Measurements from ENCODE around the gene LHX1. TPM values are rescaled to one million over a fixed set of nuclear protein-coding genes. Genes with fewer than 3 reads are reported as not detected.
A peak's percentile ranks its signal among the peaks of the same experiment; 100 is the strongest.

The LHX1 gene
- total RNA-seq, 1 donor from 2014 or later, result not detected

- peaks cover 11% of the 10 kb centered on the region for H3K36me3 Mint-ChIP-seq (ENCODE audit: low read depth)
- no peak for DNase-seq (ENCODE audit: low spot score)
- TF ChIP-seq CTCF (IDR thresholded peaks at IDR 0.05), result peak; percentile 16
- H3K27me3 Mint-ChIP-seq (ENCODE audit: low read depth), result peaks cover 39% of the 10 kb centered on the region
- peak overlapping the region; percentile 95 for H3K4me3 Mint-ChIP-seq (ENCODE audit: unreplicated experiment)
- peak overlapping the region; percentile 98 for H3K27ac Mint-ChIP-seq (ENCODE audit: unreplicated experiment)
- H3K9me3 Mint-ChIP-seq (ENCODE audit: low read depth), result no peaks in the 10 kb centered on the region
- H3K4me1 Mint-ChIP-seq (ENCODE audit: low read depth), result peaks cover 32% of the 10 kb centered on the region
Measured at GRCh38 chr17:36947922-36948716, 10.8 kb downstream of the LHX1 start.

GRCh38 chr17:36948717-36949460, 11.6 kb downstream of the LHX1 start, which contains the start of gene AATF:
Gene AATF, plus strand, starts transcription at chr17:36948954. Its CDS starts 172 bp downstream, at chr17:36949126.
- peaks cover 32% of the 10 kb centered on the region for H3K27me3 Mint-ChIP-seq (ENCODE audit: low read depth)
- peaks cover 32% of the 10 kb centered on the region for H3K4me1 Mint-ChIP-seq (ENCODE audit: low read depth)
- peak within 1 kb of the TSS; percentile 98 for H3K27ac Mint-ChIP-seq (ENCODE audit: unreplicated experiment)
- no peaks in the 10 kb centered on the region for H3K9me3 Mint-ChIP-seq (ENCODE audit: low read depth)
- H3K4me3 Mint-ChIP-seq (ENCODE audit: unreplicated experiment), result peak within 1 kb of the TSS; percentile 95
- H3K36me3 Mint-ChIP-seq (ENCODE audit: low read depth), result peaks cover 12% of the 10 kb centered on the region
- TF ChIP-seq CTCF (IDR thresholded peaks at IDR 0.05), result no peak
- DNase-seq (ENCODE audit: low spot score), result peak; percentile 98

GRCh38 chr17:36949461-36949927, 12.2 kb downstream of the LHX1 start:
- peak overlapping the region; percentile 92 for H3K27ac Mint-ChIP-seq (ENCODE audit: unreplicated experiment)
- H3K27me3 Mint-ChIP-seq (ENCODE audit: low read depth), result peaks cover 29% of the 10 kb centered on the region
- H3K36me3 Mint-ChIP-seq (ENCODE audit: low read depth), result peaks cover 18% of the 10 kb centered on the region
- peak; percentile 47 for TF ChIP-seq CTCF (IDR thresholded peaks at IDR 0.05)
- DNase-seq (ENCODE audit: low spot score), result no peak
- peak overlapping the region; percentile 95 for H3K4me3 Mint-ChIP-seq (ENCODE audit: unreplicated experiment)
- no peaks in the 10 kb centered on the region for H3K9me3 Mint-ChIP-seq (ENCODE audit: low read depth)
- H3K4me1 Mint-ChIP-seq (ENCODE audit: low read depth), result peaks cover 32% of the 10 kb centered on the region

GRCh38 chr17:36950027-36950426, 12.8 kb downstream of the LHX1 start:
- Mint-ChIP-seq H3K27me3 (ENCODE audit: low read depth) (peaks cover 24% of the 10 kb centered on the region), H3K36me3 (ENCODE audit: low read depth) (peaks cover 21% of the 10 kb centered on the region), H3K27ac (ENCODE audit: unreplicated experiment) (peak overlapping the region; percentile 92), H3K9me3 (ENCODE audit: low read depth) (no peaks in the 10 kb centered on the region), H3K4me3 (ENCODE audit: unreplicated experiment) (peak overlapping the region; percentile 95), H3K4me1 (ENCODE audit: low read depth) (peaks cover 32% of the 10 kb centered on the region)
- no peak for DNase-seq (ENCODE audit: low spot score)
- TF ChIP-seq CTCF (IDR thresholded peaks at IDR 0.05), result no peak

GRCh38 chr17:36951084-36951789, 14.0 kb downstream of the LHX1 start:
- no peak for DNase-seq (ENCODE audit: low spot score)
- Mint-ChIP-seq H3K27me3 (ENCODE audit: low read depth) (peaks cover 13% of the 10 kb centered on the region), H3K36me3 (ENCODE audit: low read depth) (peaks cover 27% of the 10 kb centered on the region), H3K4me1 (ENCODE audit: low read depth) (peaks cover 35% of the 10 kb centered on the region), H3K4me3 (ENCODE audit: unreplicated experiment) (peak overlapping the region; percentile 7), H3K27ac (ENCODE audit: unreplicated experiment) (no peak overlapping the region), H3K9me3 (ENCODE audit: low read depth) (no peaks in the 10 kb centered on the region)
- no peak for TF ChIP-seq CTCF (IDR thresholded peaks at IDR 0.05)

All from chondrocyte (in vitro differentiated cells).